ENCODE results near the gene HSD17B8.

GRCh38 chr6:33160728-33161344 is 43.6 kb upstream of the HSD17B8 start:
- no peak for TF ChIP-seq POLR2A (IDR thresholded peaks at IDR 0.05; ENCODE audit: low read length)
- no peak for TF ChIP-seq CTCF (IDR thresholded peaks at IDR 0.05)
- no peak for TF ChIP-seq PBX3 (IDR thresholded peaks at IDR 0.05)
- no peak for TF ChIP-seq HMGXB4 (CRISPR knock-in tag; IDR thresholded peaks at IDR 0.05; ENCODE audit: borderline replicate concordance)
- TF ChIP-seq KDM1A (IDR thresholded peaks at IDR 0.05; ENCODE audit: low read depth) = no peak
- TF ChIP-seq USF2 (IDR thresholded peaks at IDR 0.05) = no peak
- no peak for TF ChIP-seq ZNF302 (CRISPR knock-in tag; IDR thresholded peaks at IDR 0.05)
- no peak for TF ChIP-seq MYC (IDR thresholded peaks at IDR 0.05; ENCODE audit: borderline replicate concordance, low read length)
- no peak for TF ChIP-seq JUN (IDR thresholded peaks at IDR 0.05)
